GM13976 (cell line): ENCODE data around the gene TTLL5.

Experiments
- DNase-seq: peaks from one replicate; pipeline ENCODE4 v3.0.0; 2012; ENCODE audit warnings: low spot score
- in situ Hi-C: fragments of 300-500 bp; cut with MboI; formaldehyde crosslinking; loops from one replicate; pipeline ENCODE4 v1.12.0; 2022; ENCODE audit warnings: low sequenced_read_pairs, mixed read lengths, inconsistent platforms; ENCODE audit not compliant: unreplicated experiment
- TF ChIP-seq, protein P1 (sequence below): IDR thresholded peaks from 2 replicates; pipeline ENCODE4 v1.5.1; 2012; ENCODE audit warnings: borderline replicate concordance, mild to moderate bottlenecking; ENCODE audit not compliant: insufficient read depth; ENCODE audit errors: extremely low read depth, missing control alignments, control extremely low read depth

The TTLL5 gene

DNA sequence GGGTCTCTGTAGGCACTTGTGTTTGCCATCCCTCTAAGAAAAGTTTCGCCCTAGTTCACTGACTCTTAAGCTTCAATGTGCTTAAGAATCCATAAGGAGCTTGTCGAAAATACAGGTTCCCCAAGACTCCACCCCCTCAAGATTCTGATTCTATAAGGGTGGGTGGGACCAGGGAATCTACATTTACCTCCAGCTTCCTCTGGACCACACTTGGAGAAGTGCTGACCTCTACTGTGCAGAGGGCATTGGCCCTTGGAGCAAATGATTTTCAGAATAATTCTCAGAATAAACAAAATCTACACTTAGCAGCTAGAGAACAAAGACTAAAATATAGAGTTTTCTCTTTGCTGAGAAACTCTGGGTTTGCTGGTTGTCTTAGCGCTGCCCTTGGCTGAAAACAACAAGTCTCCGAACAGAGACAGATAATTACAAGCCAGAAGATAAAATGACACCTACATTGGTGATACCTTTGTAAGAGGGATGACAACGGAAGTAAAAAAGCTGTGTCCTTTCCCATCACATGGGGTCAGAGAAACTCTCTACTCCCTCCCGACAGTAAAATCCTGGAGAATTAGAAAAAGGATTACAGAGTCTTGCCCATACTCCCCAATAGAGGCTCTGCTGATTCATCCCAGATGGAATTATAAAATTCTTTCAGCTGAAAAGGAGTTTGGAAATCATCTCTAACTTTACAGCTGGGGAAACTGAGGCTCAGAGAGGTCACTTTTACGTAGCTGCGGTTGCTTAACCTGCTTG is 316.0 kb downstream of the TTLL5 start:
- no peak for DNase-seq
- TF ChIP-seq, protein P1, sequence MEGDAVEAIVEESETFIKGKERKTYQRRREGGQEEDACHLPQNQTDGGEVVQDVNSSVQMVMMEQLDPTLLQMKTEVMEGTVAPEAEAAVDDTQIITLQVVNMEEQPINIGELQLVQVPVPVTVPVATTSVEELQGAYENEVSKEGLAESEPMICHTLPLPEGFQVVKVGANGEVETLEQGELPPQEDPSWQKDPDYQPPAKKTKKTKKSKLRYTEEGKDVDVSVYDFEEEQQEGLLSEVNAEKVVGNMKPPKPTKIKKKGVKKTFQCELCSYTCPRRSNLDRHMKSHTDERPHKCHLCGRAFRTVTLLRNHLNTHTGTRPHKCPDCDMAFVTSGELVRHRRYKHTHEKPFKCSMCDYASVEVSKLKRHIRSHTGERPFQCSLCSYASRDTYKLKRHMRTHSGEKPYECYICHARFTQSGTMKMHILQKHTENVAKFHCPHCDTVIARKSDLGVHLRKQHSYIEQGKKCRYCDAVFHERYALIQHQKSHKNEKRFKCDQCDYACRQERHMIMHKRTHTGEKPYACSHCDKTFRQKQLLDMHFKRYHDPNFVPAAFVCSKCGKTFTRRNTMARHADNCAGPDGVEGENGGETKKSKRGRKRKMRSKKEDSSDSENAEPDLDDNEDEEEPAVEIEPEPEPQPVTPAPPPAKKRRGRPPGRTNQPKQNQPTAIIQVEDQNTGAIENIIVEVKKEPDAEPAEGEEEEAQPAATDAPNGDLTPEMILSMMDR, result no peak
- in situ Hi-C loops, result no loop called here

- TF ChIP-seq, protein P1, result no peak
- DNase-seq, result no peak
- in situ Hi-C loops, result no loop called here
Observed at GRCh38 chr14:75977582-75977943, 316.5 kb downstream of the TTLL5 start.

DNA sequence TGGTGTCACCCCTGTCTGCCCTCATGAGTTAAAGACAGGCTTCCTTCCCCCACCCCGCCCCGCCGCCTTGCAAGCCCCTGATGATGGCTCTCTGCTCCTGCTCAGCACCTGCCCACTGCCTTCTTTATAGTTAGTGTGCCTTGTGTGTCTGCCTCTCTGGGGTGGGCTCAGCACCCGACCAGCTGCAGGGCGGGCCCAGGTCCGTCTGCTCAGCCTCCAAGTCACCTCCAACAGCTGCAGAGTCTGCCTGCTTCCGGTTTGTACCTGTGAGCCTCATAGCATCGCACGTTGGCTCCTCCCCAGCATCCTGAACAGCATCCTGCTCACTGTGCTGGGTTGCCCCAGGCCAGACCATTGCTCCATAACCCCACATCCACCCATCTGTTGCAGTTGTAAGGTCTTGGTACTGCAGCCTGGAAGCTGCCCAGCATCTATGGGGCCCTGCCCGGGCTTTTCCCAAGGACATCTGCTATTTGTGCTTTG is 317.2 kb downstream of the TTLL5 start:
- in situ Hi-C loops, result no loop called here
- TF ChIP-seq, protein P1, result no peak
- no peak for DNase-seq

GRCh38 chr14:75979071-75979571 is 318.1 kb downstream of the TTLL5 start:
- TF ChIP-seq, protein P1, result no peak
- peak; percentile 69 for DNase-seq
- in situ Hi-C loops, result no loop called here

GRCh38 chr14:75979648-75980565 is 318.9 kb downstream of the TTLL5 start:
- in situ Hi-C loops, result loop anchor here (10.0 kb wide), 1 partner anchor 265 kb away; no protein-coding TSS in a partner anchor
- no peak for DNase-seq
- TF ChIP-seq, protein P1, result no peak

DNA sequence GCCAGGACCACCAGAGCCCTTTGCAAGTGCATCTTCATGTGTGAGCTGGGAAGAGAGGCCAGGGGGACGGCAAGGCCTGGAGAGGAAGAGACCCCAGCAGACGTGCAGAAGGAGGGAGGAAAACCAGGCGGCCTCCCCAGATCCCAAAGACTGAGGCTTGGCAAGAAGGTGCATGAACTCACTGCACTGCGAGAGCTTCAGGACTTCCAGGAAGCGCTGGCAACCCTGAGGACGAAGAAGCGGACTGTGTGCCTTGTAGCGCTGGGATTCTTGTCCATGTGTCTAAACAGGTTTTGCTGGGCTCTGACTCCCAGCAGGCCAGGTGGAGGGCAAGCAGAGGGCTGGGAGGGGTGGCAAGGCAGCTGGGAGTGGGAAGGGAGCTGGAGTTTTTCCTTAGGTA is 319.8 kb downstream of the TTLL5 start:
- in situ Hi-C loops, result loop anchor here (10.0 kb wide), 1 partner anchor 266 kb away; no protein-coding TSS in a partner anchor
- DNase-seq, result no peak

More for the DNA sequence above, 319.8 kb downstream of the TTLL5 start:
- TF ChIP-seq, protein P1, result no peak
